ENCODE data around the gene NFKBIL1.
"Not testable (repeated sequence)": the region's sequence is repeated elsewhere in the genome, so short reads cannot be mapped to it uniquely, and the experiment has no call there.

Gene NFKBIL1

DNA sequence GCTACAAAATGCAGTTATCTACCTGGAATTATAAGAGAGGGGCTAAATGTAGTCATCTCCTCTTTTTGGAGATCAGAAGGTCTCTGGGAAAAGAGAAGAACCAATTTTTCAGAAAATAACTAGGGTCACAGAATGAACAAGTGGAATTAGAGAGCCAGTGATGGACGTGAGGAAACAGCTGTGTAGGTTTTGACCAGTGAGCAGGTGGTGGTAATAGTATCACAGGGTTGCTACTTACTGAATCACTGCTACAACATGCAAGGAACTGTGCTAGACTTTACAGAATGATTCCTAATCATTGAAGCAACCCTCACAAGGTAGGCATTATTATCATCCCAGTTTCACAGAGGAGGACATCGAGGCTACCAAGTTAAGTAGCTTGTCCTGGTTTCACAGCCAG lies 2.7 kb upstream of the NFKBIL1 start:
- Mint-ChIP-seq H3K4me1 (peaks cover 63% of the 10 kb centered on the region), H3K27ac (peak overlapping the region; percentile 10), H3K27me3 (no peaks in the 10 kb centered on the region), H3K36me3 (ENCODE audit: low read depth) (peaks cover 27% of the 10 kb centered on the region), H3K4me3 (no peak overlapping the region), H3K9me3 (no peaks in the 10 kb centered on the region)
- DNase-seq (no peak), ATAC-seq (no peak)

DNA sequence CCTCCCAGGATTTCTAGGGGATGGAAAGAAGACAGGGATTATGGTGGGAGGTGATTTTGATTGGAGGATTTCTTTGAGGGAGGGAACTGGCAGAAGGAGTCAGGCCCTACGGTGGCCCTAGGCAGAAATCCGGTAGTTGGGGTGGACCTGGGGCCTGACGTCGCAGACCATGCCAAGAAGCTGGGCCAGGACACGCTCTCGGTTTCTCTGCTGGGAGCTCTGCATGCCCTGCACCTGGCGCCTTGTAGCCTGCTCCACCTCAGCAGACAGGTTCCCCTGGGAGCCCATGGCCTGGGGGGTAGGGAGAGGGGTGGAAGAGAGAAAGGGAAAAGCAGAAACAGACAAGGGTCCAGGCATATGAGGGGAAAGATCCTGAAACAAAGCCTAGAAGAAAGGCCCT lies 2.1 kb upstream of the NFKBIL1 start:
- Mint-ChIP-seq H3K27me3 (no peaks in the 10 kb centered on the region), H3K9me3 (no peaks in the 10 kb centered on the region), H3K4me1 (peaks cover 61% of the 10 kb centered on the region), H3K36me3 (ENCODE audit: low read depth) (peaks cover 23% of the 10 kb centered on the region), H3K4me3 (no peak overlapping the region), H3K27ac (peak overlapping the region; percentile 10)
- no peak for ATAC-seq
- DNase-seq: no peak

- Mint-ChIP-seq H3K27ac (peak within 1 kb of the TSS; percentile 89), H3K4me3 (peak within 1 kb of the TSS; percentile 86), H3K27me3 (no peaks in the 10 kb centered on the region), H3K9me3 (no peaks in the 10 kb centered on the region), H3K36me3 (ENCODE audit: low read depth) (peaks cover 18% of the 10 kb centered on the region), H3K4me1 (peaks cover 62% of the 10 kb centered on the region)
- DNase-seq: peak; percentile 93
- peak; percentile 77 for ATAC-seq
Observed at GRCh38 chr6:31546339-31546957, 960 bp upstream of the NFKBIL1 start, which contains the start of gene ATP6V1G2. TSS of gene ATP6V1G2 (minus strand) at chr6:31546608. CDS start at chr6:31546559, 49 bp downstream.

DNA sequence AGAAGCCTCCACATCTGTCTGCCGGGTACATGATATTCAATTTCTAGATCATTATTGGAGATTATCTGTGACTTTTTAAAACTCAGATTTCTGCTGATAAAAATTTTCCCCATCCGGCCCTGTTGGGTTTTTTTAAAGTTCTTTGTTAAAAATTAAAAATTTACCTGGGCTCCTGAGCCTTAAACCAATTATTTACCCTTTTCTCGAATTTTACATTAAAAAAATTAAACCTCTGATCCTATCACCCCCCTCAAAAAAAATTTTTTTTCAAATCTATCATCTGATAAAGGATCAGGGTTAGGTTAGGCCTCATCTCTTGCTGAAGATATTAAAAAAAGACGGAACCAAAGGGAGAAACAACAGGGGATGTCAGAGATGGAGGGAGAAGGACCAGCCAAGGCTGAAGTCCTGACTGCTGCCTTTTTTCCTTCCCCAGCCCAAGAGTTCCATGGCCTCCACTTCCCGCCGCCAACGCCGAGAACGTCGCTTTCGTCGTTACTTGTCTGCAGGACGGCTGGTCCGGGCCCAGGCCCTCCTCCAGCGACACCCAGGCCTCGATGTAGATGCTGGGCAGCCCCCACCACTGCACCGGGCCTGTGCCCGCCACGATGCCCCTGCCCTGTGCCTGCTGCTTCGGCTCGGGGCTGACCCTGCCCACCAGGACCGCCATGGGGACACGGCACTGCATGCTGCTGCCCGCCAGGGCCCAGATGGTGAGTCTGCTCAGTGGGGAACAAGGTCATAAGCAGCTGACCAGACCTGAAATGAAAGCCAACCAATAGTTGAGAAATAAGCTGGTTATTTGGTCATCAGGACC lies 527 bp downstream of the NFKBIL1 start:
- H3K4me3 Mint-ChIP-seq: peak overlapping the region; percentile 86
- ATAC-seq (no peak), DNase-seq (no peak)
- H3K9me3 Mint-ChIP-seq: no peaks in the 10 kb centered on the region
- no peaks in the 10 kb centered on the region for H3K27me3 Mint-ChIP-seq
- peaks cover 17% of the 10 kb centered on the region for H3K36me3 Mint-ChIP-seq (ENCODE audit: low read depth)
- H3K27ac Mint-ChIP-seq: peak overlapping the region; percentile 89
- H3K4me1 Mint-ChIP-seq: peaks cover 62% of the 10 kb centered on the region

GRCh38 chr6:31548544-31548873 lies 1.1 kb downstream of the NFKBIL1 start:
- H3K36me3 Mint-ChIP-seq (ENCODE audit: low read depth): peaks cover 16% of the 10 kb centered on the region
- peak overlapping the region; percentile 29 for H3K27ac Mint-ChIP-seq
- H3K9me3 Mint-ChIP-seq: no peaks in the 10 kb centered on the region
- peaks cover 60% of the 10 kb centered on the region for H3K4me1 Mint-ChIP-seq
- H3K4me3 Mint-ChIP-seq: peak overlapping the region; percentile 86
- DNase-seq (no peak), ATAC-seq (no peak)
- H3K27me3 Mint-ChIP-seq: no peaks in the 10 kb centered on the region

- H3K27me3 Mint-ChIP-seq, H3K9me3 Mint-ChIP-seq, H3K27ac Mint-ChIP-seq: not testable (repeated sequence)
- peak; percentile 27 for ATAC-seq
- Mint-ChIP-seq H3K4me1 (peaks cover 69% of the 10 kb centered on the region), H3K36me3 (ENCODE audit: low read depth) (peaks cover 22% of the 10 kb centered on the region), H3K4me3 (peak overlapping the region; percentile 48)
- DNase-seq: peak; percentile 63
Observed at GRCh38 chr6:31551371-31551770, 4.0 kb downstream of the NFKBIL1 start.

DNA sequence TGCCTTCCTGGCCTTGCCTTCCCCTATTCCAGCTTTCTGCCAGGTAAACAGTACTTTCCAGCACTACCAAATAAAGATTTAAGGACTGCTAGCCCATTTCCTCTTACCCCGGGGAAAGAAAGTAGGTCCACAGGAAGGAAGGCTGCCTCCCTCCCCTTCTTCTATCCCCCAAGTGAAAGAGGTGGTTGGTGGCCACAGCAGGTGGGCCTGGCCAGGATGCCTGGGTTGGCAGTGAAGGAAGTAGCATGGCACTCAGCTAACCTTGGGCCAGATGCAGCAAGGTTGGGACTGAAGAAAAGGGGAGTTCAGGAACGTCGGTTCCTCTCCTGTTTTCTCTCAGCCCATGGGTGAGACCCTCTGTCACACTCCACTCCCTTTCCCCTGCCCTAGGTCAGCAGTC lies 8.9 kb downstream of the NFKBIL1 start:
- Mint-ChIP-seq H3K27me3 (peaks cover 4% of the 10 kb centered on the region), H3K9me3 (no peaks in the 10 kb centered on the region), H3K36me3 (ENCODE audit: low read depth) (peaks cover 33% of the 10 kb centered on the region), H3K27ac (peak overlapping the region; percentile 44), H3K4me1 (peaks cover 80% of the 10 kb centered on the region), H3K4me3 (no peak overlapping the region)
- DNase-seq (no peak), ATAC-seq (no peak)

DNA sequence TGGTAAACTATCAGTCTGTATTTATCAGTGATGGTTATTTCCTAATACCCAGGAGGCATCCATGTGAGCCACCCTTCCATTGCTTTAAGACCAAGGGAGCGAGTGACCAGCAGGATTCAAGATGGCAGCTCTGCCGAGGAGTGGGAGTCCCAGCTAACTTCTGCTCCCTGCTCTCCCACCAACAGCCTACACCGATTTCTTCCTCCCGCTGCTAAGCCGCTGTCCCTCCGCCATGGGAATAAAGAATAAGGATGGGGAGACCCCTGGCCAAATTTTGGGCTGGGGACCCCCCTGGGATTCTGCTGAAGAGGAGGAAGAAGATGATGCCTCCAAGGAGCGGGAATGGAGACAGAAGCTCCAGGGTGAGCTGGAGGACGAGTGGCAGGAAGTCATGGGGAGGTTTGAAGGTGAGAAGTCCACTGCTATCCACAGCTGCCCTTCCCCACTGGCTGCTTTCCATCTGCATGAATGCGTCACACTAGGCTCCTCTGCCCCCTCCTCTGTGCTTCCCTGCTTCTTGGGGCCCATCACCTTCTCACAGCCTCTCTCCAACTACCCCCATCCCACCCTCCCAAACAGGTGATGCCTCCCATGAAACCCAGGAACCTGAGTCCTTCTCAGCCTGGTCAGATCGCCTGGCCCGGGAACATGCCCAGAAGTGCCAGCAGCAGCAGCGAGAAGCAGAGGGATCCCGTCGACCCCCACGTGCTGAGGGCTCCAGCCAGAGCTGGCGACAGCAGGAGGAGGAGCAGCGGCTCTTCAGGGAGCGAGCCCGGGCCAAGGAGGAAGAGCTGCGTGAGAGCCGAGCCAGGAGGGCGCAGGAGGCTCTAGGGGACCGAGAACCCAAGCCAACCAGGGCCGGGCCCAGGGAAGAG lies 10.3 kb downstream of the NFKBIL1 start:
- ATAC-seq (no peak), DNase-seq (no peak)
- Mint-ChIP-seq H3K4me3 (no peak overlapping the region), H3K27me3 (peaks cover 4% of the 10 kb centered on the region), H3K4me1 (peaks cover 84% of the 10 kb centered on the region), H3K27ac (peak overlapping the region; percentile 96), H3K9me3 (no peaks in the 10 kb centered on the region), H3K36me3 (ENCODE audit: low read depth) (peaks cover 35% of the 10 kb centered on the region)

DNA sequence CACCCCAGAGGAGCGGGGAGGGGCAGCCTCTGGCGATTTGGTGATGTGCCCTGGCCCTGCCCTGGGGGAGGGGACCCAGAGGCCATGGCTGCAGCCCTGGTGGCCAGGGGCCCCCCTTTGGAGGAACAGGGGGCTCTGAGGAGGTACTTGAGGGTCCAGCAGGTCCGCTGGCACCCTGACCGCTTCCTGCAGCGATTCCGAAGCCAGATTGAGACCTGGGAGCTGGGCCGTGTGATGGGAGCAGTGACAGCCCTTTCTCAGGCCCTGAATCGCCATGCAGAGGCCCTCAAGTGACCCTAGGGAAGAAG lies 10.9 kb downstream of the NFKBIL1 start:
- no peak for ATAC-seq
- peaks cover 36% of the 10 kb centered on the region for H3K36me3 Mint-ChIP-seq (ENCODE audit: low read depth)
- peaks cover 4% of the 10 kb centered on the region for H3K27me3 Mint-ChIP-seq
- DNase-seq: no peak
- H3K27ac Mint-ChIP-seq: peak overlapping the region; percentile 96
- H3K9me3 Mint-ChIP-seq: no peaks in the 10 kb centered on the region
- H3K4me1 Mint-ChIP-seq: peaks cover 88% of the 10 kb centered on the region
- peak overlapping the region; percentile 63 for H3K4me3 Mint-ChIP-seq

DNA sequence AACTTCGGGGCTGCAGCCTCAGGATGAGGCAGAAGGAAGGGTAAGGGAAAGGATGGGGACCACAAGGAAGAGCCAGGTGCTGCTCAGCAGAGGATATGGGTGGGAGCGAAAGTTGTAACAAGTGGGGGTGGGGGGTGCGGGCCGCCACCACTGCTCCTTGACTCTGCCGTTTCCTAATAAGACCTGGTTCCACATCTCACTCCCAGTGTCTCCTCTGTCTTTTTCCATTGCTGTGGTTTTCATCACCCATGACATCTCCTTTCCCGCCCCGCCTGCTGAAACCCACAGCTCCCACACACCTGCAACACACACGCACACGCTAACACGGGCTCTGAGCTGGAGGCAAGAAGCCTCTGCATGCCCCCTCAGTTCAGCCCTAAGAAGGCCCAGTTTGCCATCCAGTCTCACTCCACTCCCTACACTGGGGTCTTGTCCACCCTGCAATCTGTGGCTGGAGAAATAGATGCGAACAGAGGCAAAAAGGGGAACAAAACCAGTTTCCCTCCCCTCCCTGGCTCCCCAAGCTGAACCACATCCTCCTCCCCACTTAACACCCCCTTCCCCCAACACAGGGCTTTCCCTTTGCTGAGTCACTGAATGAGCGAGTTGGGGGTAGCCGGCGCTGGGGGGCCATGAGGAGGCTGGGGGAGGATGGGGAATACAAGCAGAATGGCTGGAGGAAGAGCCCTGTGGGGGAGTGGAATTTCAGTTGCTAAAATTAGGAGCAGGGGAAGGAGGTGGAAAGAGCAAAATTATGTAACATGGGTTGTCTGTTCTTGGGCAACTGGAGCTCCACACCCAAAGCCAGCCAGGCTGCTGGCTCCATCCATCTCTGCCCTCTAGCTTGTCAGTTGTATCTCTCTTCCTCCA lies 11.5 kb downstream of the NFKBIL1 start:
- Mint-ChIP-seq H3K27me3 (peaks cover 4% of the 10 kb centered on the region), H3K4me3 (peak overlapping the region; percentile 63), H3K36me3 (ENCODE audit: low read depth) (peaks cover 39% of the 10 kb centered on the region), H3K4me1 (peaks cover 92% of the 10 kb centered on the region), H3K27ac (peak overlapping the region; percentile 96), H3K9me3 (no peaks in the 10 kb centered on the region)
- DNase-seq: peak; percentile 74
- ATAC-seq: peak; percentile 55

DNA sequence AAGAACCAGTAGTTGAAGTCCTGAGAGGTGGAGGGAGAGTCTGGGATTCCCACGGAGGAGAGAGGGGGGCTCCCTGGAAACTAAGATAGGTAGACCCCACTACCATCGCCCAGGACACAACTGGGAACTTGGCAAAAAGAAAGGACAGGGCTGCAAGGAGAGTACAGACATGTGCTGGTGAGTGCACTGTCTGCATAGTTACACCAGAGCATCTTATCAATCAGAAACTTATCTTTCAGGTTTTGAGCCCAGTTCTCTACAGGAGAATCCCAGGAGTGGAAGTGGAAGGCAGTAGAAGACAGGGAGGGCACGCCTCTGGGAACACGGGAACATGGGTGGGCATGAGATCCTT lies 12.2 kb downstream of the NFKBIL1 start:
- peak; percentile 10 for ATAC-seq
- peaks cover 88% of the 10 kb centered on the region for H3K4me1 Mint-ChIP-seq
- H3K4me3 Mint-ChIP-seq: peak overlapping the region; percentile 63

DNA sequence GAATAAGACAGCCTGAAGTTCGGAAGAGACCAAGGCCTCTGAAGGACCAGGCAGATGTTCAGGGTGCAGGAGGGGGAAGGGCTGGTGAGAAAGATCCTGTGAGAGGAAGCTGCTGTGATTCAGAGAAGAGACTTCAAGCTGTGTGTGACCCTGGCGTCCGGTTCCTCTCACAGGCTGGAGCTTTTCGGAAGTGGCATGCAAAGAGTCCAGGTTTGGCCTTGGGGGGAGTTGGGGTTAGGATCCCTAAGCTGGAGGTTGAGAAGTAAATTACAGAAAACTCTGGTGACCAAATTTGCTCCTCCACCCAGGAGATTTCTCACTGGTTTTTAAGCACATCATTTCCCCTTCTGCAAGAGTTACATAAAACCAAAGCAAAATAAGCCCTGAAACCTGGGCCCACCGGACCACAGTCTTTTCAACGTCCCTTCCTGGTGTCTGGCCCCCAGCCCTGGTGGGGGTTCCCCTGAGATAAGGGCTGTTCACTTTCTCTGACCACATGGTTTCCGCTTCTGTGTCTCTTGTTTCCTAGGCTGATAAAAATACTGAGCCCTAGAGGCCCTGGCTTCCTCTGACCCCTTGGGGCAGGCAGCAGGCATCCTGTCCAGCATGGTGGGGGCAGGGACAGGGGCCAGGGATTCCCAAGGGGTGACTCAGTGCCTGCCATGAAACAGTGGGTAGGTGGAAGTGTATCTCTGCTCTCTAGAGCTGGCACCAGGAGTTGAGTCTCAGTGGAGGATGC lies 12.7 kb downstream of the NFKBIL1 start:
- ATAC-seq (peak; percentile 47), DNase-seq (peak; percentile 71)
- Mint-ChIP-seq H3K27ac (peak overlapping the region; percentile 96), H3K9me3 (no peaks in the 10 kb centered on the region), H3K4me3 (peak overlapping the region; percentile 63), H3K36me3 (ENCODE audit: low read depth) (peaks cover 39% of the 10 kb centered on the region), H3K4me1 (peaks cover 89% of the 10 kb centered on the region), H3K27me3 (peaks cover 4% of the 10 kb centered on the region)

More for the DNA sequence above, 12.2 kb downstream of the NFKBIL1 start:
- H3K27me3 Mint-ChIP-seq: peaks cover 4% of the 10 kb centered on the region
- peak overlapping the region; percentile 96 for H3K27ac Mint-ChIP-seq
- H3K9me3 Mint-ChIP-seq: no peaks in the 10 kb centered on the region
- DNase-seq: no peak
- H3K36me3 Mint-ChIP-seq (ENCODE audit: low read depth): peaks cover 39% of the 10 kb centered on the region

GRCh38 chr6:31560697-31561058 lies 13.3 kb downstream of the NFKBIL1 start:
- peak overlapping the region; percentile 63 for H3K4me3 Mint-ChIP-seq
- no peak for ATAC-seq
- no peaks in the 10 kb centered on the region for H3K9me3 Mint-ChIP-seq
- peak overlapping the region; percentile 96 for H3K27ac Mint-ChIP-seq
- peaks cover 95% of the 10 kb centered on the region for H3K4me1 Mint-ChIP-seq
- peaks cover 4% of the 10 kb centered on the region for H3K27me3 Mint-ChIP-seq
- peaks cover 45% of the 10 kb centered on the region for H3K36me3 Mint-ChIP-seq (ENCODE audit: low read depth)
- DNase-seq: no peak

Data from activated naive CD8-positive, alpha-beta T cell treated with anti-CD3 and anti-CD28 coated beads, Interleukin-2, amount 50 U/mL, for 24 hours (primary cell).